OCI-LY3 (cell line): ENCODE measurements around the gene KIAA1671.

Experiments
- H2AFZ ChIP-seq: fragments of 200-600, 300-600 bp; shearing (Covaris generic); 2 replicates; pipeline ENCODE4 v1.6.0; 2014; ENCODE audit warnings: antibody characterized with exemption, low read depth, low read length
- H3K27ac ChIP-seq: fragments of 200-600, 300-600 bp; sonication (generic); 2 replicates; pipeline ENCODE4 v1.5.1; 2014; ENCODE audit warnings: mild to moderate bottlenecking, low read length, moderate library complexity, mixed read lengths
- H3K27me3 ChIP-seq: fragments of 200-600, 300-600 bp; sonication (generic); 2 replicates; pipeline ENCODE4 v1.6.1; 2014; ENCODE audit warnings: low read depth, low read length, mixed read lengths
- H3K36me3 ChIP-seq: fragments of 200-600, 300-600 bp; sonication (generic); replicated peaks from 2 replicates; pipeline ENCODE3; 2014; ENCODE audit warnings: low read depth, low read length, mixed read lengths
- H3K4me1 ChIP-seq: fragments of 300-600, 200-600 bp; sonication (generic); 2 replicates; pipeline ENCODE4 v1.6.1; 2014; ENCODE audit warnings: low read length, mixed read lengths
- H3K4me2 ChIP-seq: fragments of 200-600, 300-600 bp; sonication (generic); 2 replicates; pipeline ENCODE4 v1.6.1; 2014; ENCODE audit warnings: low read length, mixed read lengths
- H3K4me3 ChIP-seq: fragments of 300-600, 200-600 bp; sonication (generic); 2 replicates; pipeline ENCODE4 v1.5.1; 2014; ENCODE audit warnings: antibody characterized with exemption, mild to moderate bottlenecking, low read length, moderate library complexity
- H3K79me2 ChIP-seq: fragments of 300-600, 200-600 bp; shearing (Covaris generic); 2 replicates; pipeline ENCODE4 v1.6.1; 2014; ENCODE audit warnings: mild to moderate bottlenecking, low read length, mixed read lengths
- H3K9ac ChIP-seq: fragments of 300-600, 200-600 bp; shearing (Covaris generic); 2 replicates; pipeline ENCODE4 v1.6.0; 2014; ENCODE audit warnings: mild to moderate bottlenecking, low read length, moderate library complexity
- H3K9me3 ChIP-seq: fragments of 200-600, 300-600 bp; shearing (Covaris generic); 2 replicates; pipeline ENCODE4 v1.6.1; 2014; ENCODE audit warnings: low read length, mixed read lengths; ENCODE audit not compliant: insufficient read depth
- H4K20me1 ChIP-seq: fragments of 200-600, 300-600 bp; sonication (generic); 2 replicates; pipeline ENCODE4 v1.6.1; 2016; ENCODE audit warnings: low read length, mixed read lengths; ENCODE audit not compliant: insufficient read depth
- CTCF ChIP-seq: fragments of 200-600, 300-600 bp; sonication (generic); IDR thresholded peaks from 2 replicates; pipeline ENCODE4 v1.5.1; 2014; ENCODE audit warnings: antibody characterized with exemption, low read length, low read depth
- EZH2phosphoT487 ChIP-seq: fragments of 200-600 bp; shearing (Covaris generic); IDR thresholded peaks from 2 replicates; pipeline ENCODE4 v1.6.1; 2018; ENCODE audit warnings: antibody characterized with exemption, mixed run types, low read depth

Gene KIAA1671

GRCh38 chr22:25110596-25110845 is 158.0 kb downstream of the KIAA1671 start:
- TF ChIP-seq CTCF: no peak
- no peak for TF ChIP-seq EZH2phosphoT487
- H2AFZ ChIP-seq: peak overlapping the region; percentile 92; the same call in 1 of the 2 replicates

GRCh38 chr22:25110846-25111578 is 158.5 kb downstream of the KIAA1671 start:
- Histone ChIP-seq H2AFZ (peak overlapping the region; percentile 92), H3K4me2 (peak overlapping the region; percentile 98), H3K36me3 (no peaks in the 10 kb centered on the region)

More at GRCh38 chr22:25110596-25110845, 158.0 kb downstream of the KIAA1671 start:
- H3K27me3 ChIP-seq: peaks cover 20% of the 10 kb centered on the region
- H3K79me2 ChIP-seq: no peaks in the 10 kb centered on the region
- no peaks in the 10 kb centered on the region for H3K9me3 ChIP-seq
- peaks cover 8% of the 10 kb centered on the region; the same call in 1 of the 2 replicates for H3K4me1 ChIP-seq
- H3K9ac ChIP-seq: no peak overlapping the region
- peak overlapping the region; percentile 98 for H3K4me2 ChIP-seq
- H3K4me3 ChIP-seq: peak overlapping the region; percentile 83
- H3K27ac ChIP-seq: no peak overlapping the region
- H4K20me1 ChIP-seq: no peaks in the 10 kb centered on the region
- no peaks in the 10 kb centered on the region for H3K36me3 ChIP-seq

GRCh38 chr22:25111579-25112517 is 159.3 kb downstream of the KIAA1671 start:
- H3K4me2 ChIP-seq: peak overlapping the region; percentile 98
- H3K9ac ChIP-seq: peak overlapping the region; percentile 65
- TF ChIP-seq CTCF (no peak), EZH2phosphoT487 (no peak)
- peaks cover 3% of the 10 kb centered on the region; the same call in 1 of the 2 replicates for H3K4me1 ChIP-seq
- H4K20me1 ChIP-seq: no peaks in the 10 kb centered on the region
- H3K79me2 ChIP-seq: no peaks in the 10 kb centered on the region
- H3K4me3 ChIP-seq: peak overlapping the region; percentile 83
- H3K9me3 ChIP-seq: no peaks in the 10 kb centered on the region
- H2AFZ ChIP-seq: peak overlapping the region; percentile 92
- no peak overlapping the region for H3K27ac ChIP-seq
- H3K27me3 ChIP-seq: 0 out of 2 replicates have a peak, but pooled peaks cover 10% of the 10 kb centered on the region
- H3K36me3 ChIP-seq: no peaks in the 10 kb centered on the region

More at GRCh38 chr22:25110846-25111578, 158.5 kb downstream of the KIAA1671 start:
- Histone ChIP-seq H3K27ac (no peak overlapping the region), H3K27me3 (peaks cover 15% of the 10 kb centered on the region), H3K9me3 (no peaks in the 10 kb centered on the region), H3K4me1 (peaks cover 6% of the 10 kb centered on the region; the same call in 1 of the 2 replicates), H3K9ac (peak overlapping the region; percentile 65), H4K20me1 (no peaks in the 10 kb centered on the region), H3K4me3 (peak overlapping the region; percentile 83), H3K79me2 (no peaks in the 10 kb centered on the region)
- peak; percentile 72 for TF ChIP-seq CTCF
- TF ChIP-seq EZH2phosphoT487: no peak
